NOMO-1 treated with DMSO at 0.1 percent for 48 hours (cell line): ENCODE results near the gene ESCO1.

Experiments used
- DNase-seq: peaks from one replicate; lab custom pipeline; 2025; ENCODE audit not compliant: unreplicated experiment; lab: John Stamatoyannopoulos, UW

ESCO1 gene

DNA sequence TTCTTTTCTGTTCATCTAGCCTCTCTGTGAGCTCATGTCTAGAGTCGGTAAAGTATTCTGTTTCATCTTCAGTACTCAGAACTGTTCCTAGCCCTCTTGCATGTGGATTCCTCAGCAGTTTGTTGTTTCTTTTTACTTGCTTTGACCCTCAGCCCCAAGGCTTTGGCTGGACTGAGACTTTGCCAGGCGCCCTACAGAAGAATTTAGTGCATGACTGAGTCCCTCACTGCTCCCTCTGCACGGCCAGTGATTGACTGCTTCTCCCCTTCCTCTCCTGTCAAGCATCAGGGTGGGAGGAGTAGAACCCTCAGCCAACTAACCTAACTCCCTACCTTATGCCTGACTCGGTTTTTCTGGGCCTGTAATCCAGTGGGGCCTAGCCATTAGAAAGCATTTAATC, 109.8 kb downstream of the ESCO1 start:
- DNase-seq, result no peak

DNA sequence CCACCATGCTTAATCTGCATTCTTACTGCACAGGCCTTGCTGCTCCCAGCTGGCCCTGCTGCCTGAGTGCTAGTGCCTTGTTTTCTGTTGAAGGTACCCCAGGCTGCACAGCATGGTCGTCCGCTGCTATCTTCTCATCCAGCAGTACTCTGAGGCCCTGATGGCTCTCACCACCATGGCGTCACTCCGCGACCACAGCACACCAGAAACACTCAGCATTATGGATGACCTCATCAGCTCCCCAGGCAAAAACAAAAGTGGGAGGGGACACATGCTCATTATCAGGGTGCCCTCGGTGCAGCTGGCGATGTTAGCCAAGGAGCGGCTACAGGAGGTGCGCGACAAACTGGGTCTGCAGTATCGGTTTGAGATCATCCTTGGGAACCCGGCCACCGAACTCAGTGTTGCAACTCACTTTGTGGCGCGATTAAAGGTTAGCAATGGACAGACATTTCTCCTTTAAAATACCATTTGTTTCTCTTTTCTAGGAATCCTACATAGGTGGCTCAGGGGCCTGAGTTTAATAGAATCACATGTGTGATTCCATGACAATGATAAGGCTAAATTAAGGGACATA, 110.5 kb downstream of the ESCO1 start:
- DNase-seq, result no peak

- peak; percentile 26 for DNase-seq
These were observed 111.3 kb downstream of the ESCO1 start for GRCh38 chr18:21489119-21489750.

- no peak for DNase-seq
These were observed 113.5 kb downstream of the ESCO1 start for GRCh38 chr18:21486905-21487437.

- DNase-seq, result no peak
These were observed 115.5 kb downstream of the ESCO1 start for GRCh38 chr18:21484851-21485636.

DNA sequence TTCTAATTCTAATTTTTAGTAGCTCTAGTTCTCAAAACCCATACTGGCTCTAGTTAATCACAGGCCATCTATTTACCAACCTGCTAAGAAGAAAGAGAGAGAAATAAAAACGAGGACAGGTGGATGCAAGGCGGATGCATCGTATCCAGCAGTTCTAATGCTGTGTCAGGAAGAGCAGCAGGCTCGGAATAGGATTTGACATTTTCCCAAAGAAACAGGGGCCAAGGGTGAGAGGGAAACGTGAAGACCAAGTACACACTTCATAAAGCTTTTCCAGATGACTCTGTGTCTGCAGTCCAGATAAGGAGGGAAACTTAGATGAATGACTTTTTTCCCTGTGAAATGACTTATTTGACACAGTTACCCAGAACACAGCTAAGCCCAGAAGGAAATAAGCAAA, 117.5 kb downstream of the ESCO1 start:
- no peak for DNase-seq

GRCh38 chr18:21481739-21482138, 118.8 kb downstream of the ESCO1 start:
- no peak for DNase-seq

- no peak for DNase-seq
These were observed 120.8 kb downstream of the ESCO1 start for GRCh38 chr18:21479721-21480120.
